Measurements from ENCODE around the gene FNBP1. TPM values are rescaled to one million over a fixed set of nuclear protein-coding genes. Genes with fewer than 3 reads are reported as not detected.
"Not testable (repeated sequence)": the region's sequence is repeated elsewhere in the genome, so short reads cannot be mapped to it uniquely, and the experiment has no call there.

Gene FNBP1
- total RNA-seq, 1 experiment from 2014 or later: 43.6 TPM

DNA sequence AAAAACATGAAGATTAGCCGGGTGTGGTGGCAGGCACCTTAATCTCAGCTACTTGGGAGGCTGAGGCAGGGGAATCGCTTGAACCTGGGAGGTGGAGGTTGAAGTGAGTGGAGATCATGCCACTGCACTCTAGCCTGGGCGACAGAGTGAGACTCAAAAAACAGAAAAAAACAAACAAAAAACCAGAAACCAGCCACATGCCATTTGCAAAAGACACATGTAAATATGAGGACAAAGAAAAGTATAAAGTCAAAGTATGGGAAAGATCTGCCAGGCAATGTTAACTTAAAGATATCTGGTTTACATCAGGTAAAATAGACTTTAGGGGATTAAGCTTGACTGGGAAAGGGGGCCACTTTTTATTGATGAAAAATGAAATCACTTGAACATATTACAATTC, 90.7 kb downstream of the FNBP1 start (continued):
- TF ChIP-seq, protein P1, sequence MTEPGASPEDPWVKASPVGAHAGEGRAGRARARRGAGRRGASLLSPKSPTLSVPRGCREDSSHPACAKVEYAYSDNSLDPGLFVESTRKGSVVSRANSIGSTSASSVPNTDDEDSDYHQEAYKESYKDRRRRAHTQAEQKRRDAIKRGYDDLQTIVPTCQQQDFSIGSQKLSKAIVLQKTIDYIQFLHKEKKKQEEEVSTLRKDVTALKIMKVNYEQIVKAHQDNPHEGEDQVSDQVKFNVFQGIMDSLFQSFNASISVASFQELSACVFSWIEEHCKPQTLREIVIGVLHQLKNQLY (CRISPR knock-in tag; IDR thresholded peaks at IDR 0.05): no peak
- TF ChIP-seq ELF4 (CRISPR knock-in tag; IDR thresholded peaks at IDR 0.05; ENCODE audit: low read depth) (no peak), ZNF396 (CRISPR knock-in tag; IDR thresholded peaks at IDR 0.05; ENCODE audit: borderline replicate concordance) (no peak)

DNA sequence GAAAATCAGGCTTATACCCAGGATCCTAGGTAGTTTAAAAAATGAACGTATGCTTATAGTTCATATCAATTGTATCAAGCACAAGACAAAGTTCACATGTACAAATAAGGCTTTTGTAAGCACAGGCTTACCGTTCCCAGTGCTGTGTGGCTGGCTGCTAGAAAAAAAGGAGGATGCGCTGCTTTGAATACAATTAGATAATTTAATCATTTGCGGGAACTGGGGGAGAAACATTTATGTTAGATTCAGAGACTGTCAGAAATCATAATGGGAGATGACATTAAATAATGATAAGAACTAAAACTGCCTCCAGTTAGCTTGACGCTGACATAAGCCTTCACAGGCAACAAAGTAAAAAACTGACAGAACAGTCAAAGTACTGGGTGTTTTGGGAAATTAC, 93.2 kb downstream of the FNBP1 start:
- no peak overlapping the region for H3K27ac Mint-ChIP-seq
- H3K9me3 Mint-ChIP-seq: no peaks in the 10 kb centered on the region
- H3K27me3 Mint-ChIP-seq (ENCODE audit: low read depth): no peaks in the 10 kb centered on the region
- CTCF ChIA-PET: no interaction called here
- DNase-seq (ENCODE audit: low spot score) (no peak), ATAC-seq (no peak)
- no peaks in the 10 kb centered on the region; the same call in 1 of the 2 replicates for H3K36me3 Mint-ChIP-seq
- TF ChIP-seq ZNF232 (CRISPR knock-in tag; IDR thresholded peaks at IDR 0.05) (no peak), FOXP1 (CRISPR knock-in tag; IDR thresholded peaks at IDR 0.05; ENCODE audit: borderline replicate concordance) (no peak), ZNF416 (CRISPR knock-in tag; IDR thresholded peaks at IDR 0.05) (no peak), NR2C2 (CRISPR knock-in tag; IDR thresholded peaks at IDR 0.05) (no peak), RORB (CRISPR knock-in tag; IDR thresholded peaks at IDR 0.05) (no peak), ELF4 (CRISPR knock-in tag; IDR thresholded peaks at IDR 0.05; ENCODE audit: low read depth) (no peak), OVOL2 (CRISPR knock-in tag; IDR thresholded peaks at IDR 0.05; ENCODE audit: borderline replicate concordance) (no peak), SOX15 (CRISPR knock-in tag; IDR thresholded peaks at IDR 0.05) (no peak), ZNF671 (CRISPR knock-in tag; IDR thresholded peaks at IDR 0.05) (no peak), CBFB (CRISPR knock-in tag; IDR thresholded peaks at IDR 0.05; ENCODE audit: low read depth) (no peak), NR1H2 (CRISPR knock-in tag; IDR thresholded peaks at IDR 0.05) (no peak), FOXJ3 (CRISPR knock-in tag; IDR thresholded peaks at IDR 0.05; ENCODE audit: borderline replicate concordance) (no peak), HMGA2 (CRISPR knock-in tag; IDR thresholded peaks at IDR 0.05) (no peak)
- TF ChIP-seq, protein P2, sequence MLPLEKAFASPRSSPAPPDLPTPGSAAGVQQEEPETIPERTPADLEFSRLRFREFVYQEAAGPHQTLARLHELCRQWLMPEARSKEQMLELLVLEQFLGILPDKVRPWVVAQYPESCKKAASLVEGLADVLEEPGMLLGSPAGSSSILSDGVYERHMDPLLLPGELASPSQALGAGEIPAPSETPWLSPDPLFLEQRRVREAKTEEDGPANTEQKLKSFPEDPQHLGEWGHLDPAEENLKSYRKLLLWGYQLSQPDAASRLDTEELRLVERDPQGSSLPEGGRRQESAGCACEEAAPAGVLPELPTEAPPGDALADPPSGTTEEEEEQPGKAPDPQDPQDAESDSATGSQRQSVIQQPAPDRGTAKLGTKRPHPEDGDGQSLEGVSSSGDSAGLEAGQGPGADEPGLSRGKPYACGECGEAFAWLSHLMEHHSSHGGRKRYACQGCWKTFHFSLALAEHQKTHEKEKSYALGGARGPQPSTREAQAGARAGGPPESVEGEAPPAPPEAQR (CRISPR knock-in tag; IDR thresholded peaks at IDR 0.05): no peak
- TF ChIP-seq, protein P3, sequence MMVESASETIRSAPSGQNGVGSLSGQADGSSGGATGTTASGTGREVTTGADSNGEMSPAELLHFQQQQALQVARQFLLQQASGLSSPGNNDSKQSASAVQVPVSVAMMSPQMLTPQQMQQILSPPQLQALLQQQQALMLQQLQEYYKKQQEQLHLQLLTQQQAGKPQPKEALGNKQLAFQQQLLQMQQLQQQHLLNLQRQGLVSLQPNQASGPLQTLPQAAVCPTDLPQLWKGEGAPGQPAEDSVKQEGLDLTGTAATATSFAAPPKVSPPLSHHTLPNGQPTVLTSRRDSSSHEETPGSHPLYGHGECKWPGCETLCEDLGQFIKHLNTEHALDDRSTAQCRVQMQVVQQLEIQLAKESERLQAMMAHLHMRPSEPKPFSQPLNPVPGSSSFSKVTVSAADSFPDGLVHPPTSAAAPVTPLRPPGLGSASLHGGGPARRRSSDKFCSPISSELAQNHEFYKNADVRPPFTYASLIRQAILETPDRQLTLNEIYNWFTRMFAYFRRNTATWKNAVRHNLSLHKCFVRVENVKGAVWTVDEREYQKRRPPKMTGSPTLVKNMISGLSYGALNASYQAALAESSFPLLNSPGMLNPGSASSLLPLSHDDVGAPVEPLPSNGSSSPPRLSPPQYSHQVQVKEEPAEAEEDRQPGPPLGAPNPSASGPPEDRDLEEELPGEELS (CRISPR knock-in tag; IDR thresholded peaks at IDR 0.05): no peak
- TF ChIP-seq, protein P4, sequence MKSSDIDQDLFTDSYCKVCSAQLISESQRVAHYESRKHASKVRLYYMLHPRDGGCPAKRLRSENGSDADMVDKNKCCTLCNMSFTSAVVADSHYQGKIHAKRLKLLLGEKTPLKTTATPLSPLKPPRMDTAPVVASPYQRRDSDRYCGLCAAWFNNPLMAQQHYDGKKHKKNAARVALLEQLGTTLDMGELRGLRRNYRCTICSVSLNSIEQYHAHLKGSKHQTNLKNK (CRISPR knock-in tag; IDR thresholded peaks at IDR 0.05): no peak
- TF ChIP-seq, protein P5, sequence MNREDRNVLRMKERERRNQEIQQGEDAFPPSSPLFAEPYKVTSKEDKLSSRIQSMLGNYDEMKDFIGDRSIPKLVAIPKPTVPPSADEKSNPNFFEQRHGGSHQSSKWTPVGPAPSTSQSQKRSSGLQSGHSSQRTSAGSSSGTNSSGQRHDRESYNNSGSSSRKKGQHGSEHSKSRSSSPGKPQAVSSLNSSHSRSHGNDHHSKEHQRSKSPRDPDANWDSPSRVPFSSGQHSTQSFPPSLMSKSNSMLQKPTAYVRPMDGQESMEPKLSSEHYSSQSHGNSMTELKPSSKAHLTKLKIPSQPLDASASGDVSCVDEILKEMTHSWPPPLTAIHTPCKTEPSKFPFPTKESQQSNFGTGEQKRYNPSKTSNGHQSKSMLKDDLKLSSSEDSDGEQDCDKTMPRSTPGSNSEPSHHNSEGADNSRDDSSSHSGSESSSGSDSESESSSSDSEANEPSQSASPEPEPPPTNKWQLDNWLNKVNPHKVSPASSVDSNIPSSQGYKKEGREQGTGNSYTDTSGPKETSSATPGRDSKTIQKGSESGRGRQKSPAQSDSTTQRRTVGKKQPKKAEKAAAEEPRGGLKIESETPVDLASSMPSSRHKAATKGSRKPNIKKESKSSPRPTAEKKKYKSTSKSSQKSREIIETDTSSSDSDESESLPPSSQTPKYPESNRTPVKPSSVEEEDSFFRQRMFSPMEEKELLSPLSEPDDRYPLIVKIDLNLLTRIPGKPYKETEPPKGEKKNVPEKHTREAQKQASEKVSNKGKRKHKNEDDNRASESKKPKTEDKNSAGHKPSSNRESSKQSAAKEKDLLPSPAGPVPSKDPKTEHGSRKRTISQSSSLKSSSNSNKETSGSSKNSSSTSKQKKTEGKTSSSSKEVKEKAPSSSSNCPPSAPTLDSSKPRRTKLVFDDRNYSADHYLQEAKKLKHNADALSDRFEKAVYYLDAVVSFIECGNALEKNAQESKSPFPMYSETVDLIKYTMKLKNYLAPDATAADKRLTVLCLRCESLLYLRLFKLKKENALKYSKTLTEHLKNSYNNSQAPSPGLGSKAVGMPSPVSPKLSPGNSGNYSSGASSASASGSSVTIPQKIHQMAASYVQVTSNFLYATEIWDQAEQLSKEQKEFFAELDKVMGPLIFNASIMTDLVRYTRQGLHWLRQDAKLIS (CRISPR knock-in tag; IDR thresholded peaks at IDR 0.05; ENCODE audit: borderline replicate concordance): no peak
- TF ChIP-seq, protein P6, sequence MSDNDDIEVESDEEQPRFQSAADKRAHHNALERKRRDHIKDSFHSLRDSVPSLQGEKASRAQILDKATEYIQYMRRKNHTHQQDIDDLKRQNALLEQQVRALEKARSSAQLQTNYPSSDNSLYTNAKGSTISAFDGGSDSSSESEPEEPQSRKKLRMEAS (CRISPR knock-in tag; IDR thresholded peaks at IDR 0.05): no peak
- TF ChIP-seq, protein P7, sequence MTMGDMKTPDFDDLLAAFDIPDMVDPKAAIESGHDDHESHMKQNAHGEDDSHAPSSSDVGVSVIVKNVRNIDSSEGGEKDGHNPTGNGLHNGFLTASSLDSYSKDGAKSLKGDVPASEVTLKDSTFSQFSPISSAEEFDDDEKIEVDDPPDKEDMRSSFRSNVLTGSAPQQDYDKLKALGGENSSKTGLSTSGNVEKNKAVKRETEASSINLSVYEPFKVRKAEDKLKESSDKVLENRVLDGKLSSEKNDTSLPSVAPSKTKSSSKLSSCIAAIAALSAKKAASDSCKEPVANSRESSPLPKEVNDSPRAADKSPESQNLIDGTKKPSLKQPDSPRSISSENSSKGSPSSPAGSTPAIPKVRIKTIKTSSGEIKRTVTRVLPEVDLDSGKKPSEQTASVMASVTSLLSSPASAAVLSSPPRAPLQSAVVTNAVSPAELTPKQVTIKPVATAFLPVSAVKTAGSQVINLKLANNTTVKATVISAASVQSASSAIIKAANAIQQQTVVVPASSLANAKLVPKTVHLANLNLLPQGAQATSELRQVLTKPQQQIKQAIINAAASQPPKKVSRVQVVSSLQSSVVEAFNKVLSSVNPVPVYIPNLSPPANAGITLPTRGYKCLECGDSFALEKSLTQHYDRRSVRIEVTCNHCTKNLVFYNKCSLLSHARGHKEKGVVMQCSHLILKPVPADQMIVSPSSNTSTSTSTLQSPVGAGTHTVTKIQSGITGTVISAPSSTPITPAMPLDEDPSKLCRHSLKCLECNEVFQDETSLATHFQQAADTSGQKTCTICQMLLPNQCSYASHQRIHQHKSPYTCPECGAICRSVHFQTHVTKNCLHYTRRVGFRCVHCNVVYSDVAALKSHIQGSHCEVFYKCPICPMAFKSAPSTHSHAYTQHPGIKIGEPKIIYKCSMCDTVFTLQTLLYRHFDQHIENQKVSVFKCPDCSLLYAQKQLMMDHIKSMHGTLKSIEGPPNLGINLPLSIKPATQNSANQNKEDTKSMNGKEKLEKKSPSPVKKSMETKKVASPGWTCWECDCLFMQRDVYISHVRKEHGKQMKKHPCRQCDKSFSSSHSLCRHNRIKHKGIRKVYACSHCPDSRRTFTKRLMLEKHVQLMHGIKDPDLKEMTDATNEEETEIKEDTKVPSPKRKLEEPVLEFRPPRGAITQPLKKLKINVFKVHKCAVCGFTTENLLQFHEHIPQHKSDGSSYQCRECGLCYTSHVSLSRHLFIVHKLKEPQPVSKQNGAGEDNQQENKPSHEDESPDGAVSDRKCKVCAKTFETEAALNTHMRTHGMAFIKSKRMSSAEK (CRISPR knock-in tag; IDR thresholded peaks at IDR 0.05; ENCODE audit: borderline replicate concordance): no peak
- no peaks in the 10 kb centered on the region for H3K4me1 Mint-ChIP-seq
- POLR2A ChIA-PET: no interaction called here
- H3K4me3 Mint-ChIP-seq: no peak overlapping the region

DNA sequence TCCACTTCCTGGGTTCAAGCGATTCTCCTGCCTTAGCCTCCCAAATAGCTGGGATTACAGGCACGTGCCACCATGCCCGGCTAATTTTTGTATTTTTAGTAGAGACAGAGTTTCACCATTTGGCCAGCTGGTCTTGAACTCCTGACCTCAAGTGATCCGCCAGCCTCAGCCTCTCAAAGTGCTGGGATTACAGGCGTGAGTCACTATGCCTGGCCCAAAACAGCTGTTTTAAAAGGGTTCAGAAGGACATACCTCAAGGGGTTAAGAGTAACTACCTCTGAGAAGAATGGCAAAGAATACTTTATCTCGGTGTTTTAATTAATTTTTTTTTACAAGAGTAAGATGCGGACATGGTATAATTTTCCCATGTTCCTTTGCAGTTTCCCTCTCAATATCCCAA, 94.4 kb downstream of the FNBP1 start:
- H3K4me1 Mint-ChIP-seq; H3K4me3 Mint-ChIP-seq; POLR2A ChIA-PET; DNase-seq (ENCODE audit: low spot score); H3K9me3 Mint-ChIP-seq; H3K27ac Mint-ChIP-seq; CTCF ChIA-PET; H3K27me3 Mint-ChIP-seq (ENCODE audit: low read depth); ATAC-seq; H3K36me3 Mint-ChIP-seq: not testable (repeated sequence)
